HepG2 (cell line): ENCODE results near the gene SSH3. TPM values are rescaled to one million over a fixed set of nuclear protein-coding genes. Genes with fewer than 3 reads are reported as not detected.

Source experiments
- ATAC-seq: fragments of 200-7000 bp; cut with Tn5 transposase; 3 replicates; pipeline ENCODE4 v1.9.1; 2020; ENCODE audit warnings: mild to moderate bottlenecking, moderate library complexity
- BruUV-seq: library from RNA; stranded (reverse); fragments of 400-500 nt; replicated peaks from 2 replicates; lab custom pipeline; 2021; lab: Mats Ljungman, UMichigan
- CTCF ChIA-PET: fragments of 300-600 bp; formaldehyde crosslinking; extraction: SDS; loops from one replicate; lab custom pipeline; 2021; ENCODE audit warnings: low total read pairs, inconsistent platforms, low intra/inter-chr PET ratio; lab: Yijun Ruan, JAX
- POLR2A ChIA-PET: fragments of 350-600 bp; sonication (Branson Sonifier 250); formaldehyde crosslinking; loops from one replicate; lab custom pipeline; 2020; ENCODE audit warnings: antibody characterized with exemption, inconsistent platforms; lab: Yijun Ruan, JAX
- DNase-seq: peaks from one replicate; pipeline ENCODE4 v3.0.0-alpha.2; 2015; ENCODE audit warnings: low spot score
- FAIRE-seq: peaks from 3 replicates; lab custom pipeline; 2011; peaks lifted over from hg19 to GRCh38; lab: Jason Lieb, UNC
- H2AFZ ChIP-seq: one replicate; pipeline ENCODE4 v1.6.1; 2011; ENCODE audit warnings: low read length, inconsistent platforms
- H3K27ac ChIP-seq: fragments of 300-600 bp; 3 replicates; pipeline ENCODE4 v1.8.0; 2011; ENCODE audit warnings: mixed run types, mild to moderate bottlenecking, mixed read lengths, low read length, inconsistent platforms; ENCODE audit not compliant: insufficient read depth; ENCODE audit errors: extremely low read length
- H3K27me3 ChIP-seq, 2 experiments: fragments of 200-600 bp in 1 of 2; 2 replicates in 1 of 2; 3 replicates in 1 of 2; pipeline versions ENCODE4 v1.6.0 to v1.8.0; 2011; ENCODE audit warnings: low read length in 2 of 2, mild to moderate bottlenecking in 2 of 2, moderate library complexity in 2 of 2, inconsistent platforms in 1 of 2; ENCODE audit not compliant: insufficient read depth in 2 of 2, control insufficient read depth in 1 of 2
- H3K36me3 ChIP-seq, 2 experiments: fragments of 200-600 bp in 1 of 2; replicated peaks in 1 of 2; 2 replicates in 1 of 2; 3 replicates in 1 of 2; pipeline versions ENCODE4 v1.5.1 to v1.8.0; 2011; ENCODE audit warnings: low read length in 2 of 2, inconsistent platforms in 1 of 2; ENCODE audit not compliant: insufficient read depth in 2 of 2, control insufficient read depth in 1 of 2
- H3K4me1 ChIP-seq: 2 replicates; pipeline ENCODE4 v1.5.1; 2012; ENCODE audit warnings: low read length, inconsistent platforms; ENCODE audit not compliant: insufficient read depth
- H3K4me2 ChIP-seq: 2 replicates; pipeline ENCODE4 v1.6.0; 2011; ENCODE audit warnings: low read depth, low read length, inconsistent platforms
- H3K4me3 ChIP-seq, 3 experiments: fragments of 200-600 bp in 1 of 3; sonication (generic), shearing (Covaris generic) in 1 of 3; replicated peaks in 1 of 3; 2 replicates each; pipeline ENCODE4 v1.5.1; 2011 to 2016; ENCODE audit warnings: low read length in 3 of 3, inconsistent platforms in 2 of 3, low read depth in 2 of 3, mild to moderate bottlenecking in 2 of 3, control low read depth in 1 of 3, mixed read lengths in 1 of 3; ENCODE audit not compliant: insufficient read depth in 1 of 3
- H3K79me2 ChIP-seq: one replicate; pipeline ENCODE4 v1.6.1; 2011; ENCODE audit warnings: low read length, inconsistent platforms; ENCODE audit not compliant: insufficient read depth
- H3K9ac ChIP-seq: 2 replicates; pipeline ENCODE4 v1.6.0; 2011; ENCODE audit warnings: mild to moderate bottlenecking, low read depth, low read length, inconsistent platforms; ENCODE audit not compliant: insufficient read depth
- H3K9me3 ChIP-seq: 2 replicates; pipeline ENCODE4 v1.5.1; 2012; ENCODE audit warnings: mild to moderate bottlenecking, low read length
- H4K20me1 ChIP-seq: 2 replicates; pipeline ENCODE4 v1.6.0; 2011; ENCODE audit warnings: inconsistent platforms, mild to moderate bottlenecking, low read length, moderate library complexity; ENCODE audit not compliant: insufficient read depth
- AGO2 ChIP-seq: fragments of 200-400 bp; formaldehyde crosslinking; optimal IDR thresholded peaks from 2 replicates; pipeline ENCODE3; 2017; ENCODE audit warnings: mild to moderate bottlenecking, low read depth, low read length, moderate library complexity
- GABPA ChIP-seq, 2 experiments: IDR thresholded peaks; 2 replicates each; pipeline ENCODE4 v1.6.1; 2011 to 2016; ENCODE audit warnings: low read depth in 2 of 2, low read length in 1 of 2, missing biosample characterization in 1 of 2, missing genetic modification characterization in 1 of 2
- HNF1B ChIP-seq: sonication (generic); formaldehyde crosslinking; IDR thresholded peaks from 2 replicates; pipeline ENCODE4 v1.5.1; 2020; ENCODE audit warnings: mild to moderate bottlenecking, moderate library complexity, missing genetic modification reagents
- IKZF1 ChIP-seq: fragments of 450-650 bp; IDR thresholded peaks from 2 replicates; pipeline ENCODE4 v1.7.1; 2016
- KDM1A ChIP-seq: IDR thresholded peaks from 2 replicates; pipeline ENCODE4 v1.6.1; 2016; ENCODE audit warnings: missing compliant biosample characterization
- MIER3 ChIP-seq: IDR thresholded peaks from 2 replicates; pipeline ENCODE4 v1.6.1; 2016; ENCODE audit warnings: missing compliant biosample characterization, borderline replicate concordance
- RAD51 ChIP-seq: fragments of 450-650 bp; IDR thresholded peaks from 2 replicates; pipeline ENCODE4 v1.6.1; 2016; ENCODE audit warnings: borderline replicate concordance
- ZNF496 ChIP-seq: sonication (generic); formaldehyde crosslinking; IDR thresholded peaks from 2 replicates; pipeline ENCODE4 v1.8.1; 2023; ENCODE audit warnings: mild to moderate bottlenecking, moderate library complexity, missing genetic modification reagents; ENCODE audit not compliant: insufficient replicate concordance
- ZNF576 ChIP-seq: sonication (generic); formaldehyde crosslinking; IDR thresholded peaks from 2 replicates; pipeline ENCODE4 v1.4.0; 2020; ENCODE audit warnings: mild to moderate bottlenecking, missing genetic modification reagents
- ZNF629 ChIP-seq: sonication (generic); formaldehyde crosslinking; conservative IDR thresholded peaks from 2 replicates; pipeline ENCODE4 v1.5.0; 2020; ENCODE audit warnings: missing genetic modification reagents
- WGBS: methylation state at CpG from one replicate; pipeline ENCODE4 v1.1.6; 2017; ENCODE audit warnings: low lambda C conversion rate; 5-methylcytosine and 5-hydroxymethylcytosine counted together
- in situ Hi-C: cut with HindIII; loops from 2 replicates; pipeline ENCODE4 v1.10.0; 2017; ENCODE audit warnings: low pct_unique_long_range_greater_than_20kb; ENCODE audit not compliant: extremely low pct_ligation_motif_present
- intact Hi-C: fragments of 100-400 bp; cut with micrococcal nuclease; formaldehyde crosslinking; loops from one replicate; pipeline ENCODE4 v1.10.0; 2022; ENCODE audit not compliant: unreplicated experiment
- polyA plus RNA-seq, 8 experiments: library from polyadenylated mRNA; depleted of rRNA in 3 of 8; stranded (reverse) in 7 of 8; unstranded in 1 of 8; fragments of >200 nt; fragmentation: Illumina TruSeq in 4 of 8; extraction: Trizol in 4 of 8; gene quantifications; 2 replicates each; pipeline versions ENCODE4 v1.2.1 to v1.2.3, GENCODE V29; 2011 to 2016; ENCODE audit warnings: low read depth in 4 of 8, missing spikeins in 1 of 8, mixed read lengths in 1 of 8; ENCODE audit not compliant: insufficient read depth in 1 of 8
- total RNA-seq, 5 experiments: library from RNA; depleted of rRNA; stranded (reverse); fragments of >200 nt; fragmentation: Illumina TruSeq; extraction: Trizol; gene quantifications; 2 replicates each; pipeline ENCODE4 v1.2.3, GENCODE V29; 2016; ENCODE audit warnings: low read depth in 1 of 5

Gene SSH3
- total and polyA plus RNA-seq, 2 of the 13 experiments (the other 11 are each of a cell fraction or from before 2014, with no cell fraction given), result 12.4 to 18.8 TPM

DNA sequence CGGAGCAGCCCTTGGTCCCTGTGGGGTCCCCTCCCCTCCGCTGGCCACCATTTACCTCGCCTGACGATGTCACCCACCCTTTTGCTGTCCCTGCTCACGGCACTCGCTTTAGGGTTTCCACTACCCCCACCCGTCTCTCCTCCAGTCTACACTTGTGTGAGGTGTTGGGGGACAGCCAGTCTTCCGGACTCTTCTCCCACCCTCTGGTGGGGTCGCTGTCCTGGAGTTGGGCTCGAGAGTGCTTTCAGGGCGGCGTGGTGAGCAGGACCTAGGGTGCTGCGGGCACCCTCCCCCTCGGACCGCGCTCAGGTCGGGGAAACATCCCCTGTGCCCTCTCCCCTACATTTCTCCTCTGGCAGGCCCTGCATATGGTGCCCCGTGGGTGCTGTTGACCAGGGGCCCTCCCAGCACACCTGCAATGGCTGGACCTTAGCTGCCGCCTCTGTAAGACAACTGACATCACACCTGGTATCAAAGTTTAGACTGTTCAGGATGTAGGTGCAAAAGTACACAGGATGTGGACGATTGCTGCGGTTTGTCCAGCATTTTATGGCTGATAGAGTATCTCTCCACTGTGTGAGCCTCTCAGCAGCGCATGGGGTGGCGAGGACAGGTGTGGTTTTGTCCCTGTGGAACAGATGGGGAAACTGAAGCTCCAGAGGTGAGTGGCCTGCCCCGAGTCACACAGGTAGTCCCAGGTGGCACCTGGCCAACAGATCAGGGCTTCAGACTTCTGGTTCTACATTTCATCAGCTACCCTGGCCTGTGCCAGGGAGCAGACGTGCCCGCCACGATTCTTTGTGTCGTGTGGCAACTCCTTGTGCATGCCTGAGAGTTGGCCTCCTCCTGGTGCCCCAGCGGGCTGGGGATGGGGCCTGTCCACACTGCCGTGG lies 35.9 kb upstream of the SSH3 start (continued):
- TF ChIP-seq GABPA (IDR thresholded peaks at IDR 0.05; ENCODE audit: low read depth, low read length) (no peak), GABPA (CRISPR knock-in tag; IDR thresholded peaks at IDR 0.05; ENCODE audit: low read depth) (0 out of 2 replicates have a peak, but pooled peaks have one; percentile 22), ZNF576 (CRISPR knock-in tag) (no peak)

DNA sequence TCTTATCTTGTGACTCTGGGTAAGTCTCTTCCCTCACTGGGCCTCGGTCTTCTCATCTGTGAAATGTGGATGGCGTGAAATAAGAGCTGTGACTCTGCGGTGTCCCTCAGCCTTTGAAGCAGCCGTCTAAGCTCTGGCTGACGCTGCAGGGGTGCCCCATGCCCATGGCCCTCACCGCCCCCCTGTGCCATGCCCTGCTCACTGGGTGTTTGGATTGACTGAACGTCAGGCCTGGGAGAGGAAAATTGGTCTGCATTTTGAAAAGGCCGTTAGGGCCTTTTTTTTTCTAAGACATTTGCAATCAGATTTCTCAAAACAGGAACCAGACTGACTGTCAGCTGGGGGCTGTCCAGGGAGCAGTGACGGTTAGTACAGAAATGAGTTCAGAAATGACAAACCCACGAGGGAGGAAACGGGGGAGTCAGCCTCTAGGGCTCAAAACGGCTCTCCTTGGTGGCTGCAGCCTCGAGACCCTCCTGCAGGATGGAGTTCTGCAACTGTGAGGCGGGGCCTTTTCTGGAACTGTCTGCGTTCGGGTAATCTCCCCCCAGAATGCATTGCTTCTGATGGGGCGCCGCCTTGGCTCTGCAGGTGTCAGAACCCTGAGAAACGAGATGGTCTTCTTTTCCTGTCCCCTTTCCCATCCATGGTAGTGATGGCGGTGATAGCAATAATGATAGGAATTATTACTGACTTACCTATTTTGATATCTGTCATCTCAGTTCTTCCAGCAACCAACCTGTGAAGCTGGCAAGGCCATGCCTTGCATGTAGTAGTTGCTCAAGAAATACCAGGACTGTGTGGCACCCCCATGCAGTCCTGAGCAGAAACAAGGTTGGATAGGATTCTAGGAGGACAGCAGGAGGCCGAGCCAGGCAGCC lies 35.0 kb upstream of the SSH3 start:
- H3K4me2 ChIP-seq, result peak overlapping the region; percentile 90
- intact Hi-C loops, result no loop called here

More for the DNA sequence above, 35.0 kb upstream of the SSH3 start:
- Histone ChIP-seq H4K20me1 (peaks cover 29% of the 10 kb centered on the region), H2AFZ (no peak overlapping the region), H3K4me3 (peak overlapping the region in 2 of 3 experiments; percentile 93 to 98; a peak in 4 of 6 replicates), H3K79me2 (peaks cover 64% of the 10 kb centered on the region), H3K27me3 (no peaks in the 10 kb centered on the region), H3K9me3 (no peaks in the 10 kb centered on the region), H3K27ac (peak overlapping the region; percentile 77), H3K9ac (peak overlapping the region; percentile 83; the same call in 1 of the 2 replicates), H3K4me1 (peaks cover 48% of the 10 kb centered on the region), H3K36me3 (peaks cover 12 to 45% of the 10 kb centered on the region in 2 experiments)
- WGBS, result 92% methylated on average over 15 of the region's 21 CpGs
- TF ChIP-seq AGO2 (peak; percentile 5), ZNF629 (CRISPR knock-in tag) (peak; percentile 83), MIER3 (CRISPR knock-in tag) (0 out of 2 replicates have a peak, but pooled peaks have one; percentile 2), IKZF1 (no peak), RAD51 (no peak), ZNF496 (CRISPR knock-in tag) (no peak), HNF1B (CRISPR knock-in tag) (0 out of 2 replicates have a peak, but pooled peaks have one; percentile 1), KDM1A (CRISPR knock-in tag) (0 out of 2 replicates have a peak, but pooled peaks have one; percentile 34)
- CTCF ChIA-PET, result no interaction called here
- ATAC-seq (no peak), DNase-seq (no peak), FAIRE-seq (no peak)
- in situ Hi-C loops, result no loop called here
- POLR2A ChIA-PET, result interaction anchor here (1.1 to 4.5 kb wide), 4 partner anchors 10 to 86 kb away, joined by 3 to 19 read pairs (median 4); partner anchors contain the start of gene ANKRD13D
- BruUV-seq, result no TSS peak
